Ascending aorta (tissue), 2 donors: Measurements from ENCODE around the gene KRT32. TPM values are rescaled to one million over a fixed set of nuclear protein-coding genes. Genes with fewer than 3 reads are reported as not detected.

Experiments used
- DNase-seq, 2 donors: peaks; one replicate each; pipeline ENCODE4 v3.0.0-alpha.2; 2019; ENCODE audit warnings: low spot score in 2 of 2
- H3K27ac ChIP-seq, 2 donors: fragments of 200-600 bp; sonication (generic); one replicate each; pipeline ENCODE4 v1.5.1; 2016 to 2017; ENCODE audit warnings: mild to moderate bottlenecking in 1 of 2
- H3K27me3 ChIP-seq: fragments of 200-600 bp; sonication (generic); one replicate; pipeline ENCODE4 v1.5.1; 2017
- H3K36me3 ChIP-seq, 2 donors: fragments of 200-600 bp; sonication (generic); one replicate each; pipeline ENCODE4 v1.5.1; 2016
- H3K4me1 ChIP-seq, 2 donors: fragments of 200-600 bp; sonication (generic); one replicate each; pipeline ENCODE4 v1.5.1; 2016 to 2017; ENCODE audit warnings: mild to moderate bottlenecking in 1 of 2
- H3K4me3 ChIP-seq, 2 donors: fragments of 200-600 bp; sonication (generic); one replicate each; pipeline ENCODE4 v1.5.1; 2016 to 2017; ENCODE audit warnings: mild to moderate bottlenecking in 1 of 2
- H3K9me3 ChIP-seq, 2 donors: fragments of 200-600 bp; sonication (generic); one replicate each; pipeline ENCODE4 v1.5.1; 2016
- CTCF ChIP-seq, 3 experiments: fragments of 200-600 bp in 2 of 3; fragments of 450-650 bp in 1 of 3; sonication (generic) in 2 of 3; IDR thresholded peaks; one replicate each; pipeline ENCODE4 v1.5.1; 2016 to 2019; ENCODE audit warnings: antibody characterized with exemption in 3 of 3, mild to moderate bottlenecking in 1 of 3, moderate library complexity in 1 of 3
- intact Hi-C: fragments of 100-400 bp; cut with DNase I; formaldehyde crosslinking; loops from one replicate; pipeline ENCODE4 v1.15.1; 2023
- total RNA-seq: library from RNA; depleted of rRNA; stranded (reverse); fragments of >200 nt; gene quantifications from one replicate; pipeline ENCODE4 v1.1.0, GENCODE V29; 2016

KRT32 gene
- total RNA-seq, 1 donor from 2014 or later: not detected

- Histone ChIP-seq H3K36me3 (no peaks in the 10 kb centered on the region), H3K9me3 (no peaks in the 10 kb centered on the region), H3K27ac (no peak overlapping the region), H3K4me3 (no peak overlapping the region), H3K27me3 (no peaks in the 10 kb centered on the region), H3K4me1 (no peaks in the 10 kb centered on the region)
- TF ChIP-seq CTCF (IDR thresholded peaks at IDR 0.05): no peak
- DNase-seq: no peak
- intact Hi-C loops: no loop called here
Measured at GRCh38 chr17:41448506-41448905, 18.7 kb downstream of the KRT32 start.

- Histone ChIP-seq H3K4me3 (no peak overlapping the region), H3K27ac (no peak overlapping the region), H3K27me3 (no peaks in the 10 kb centered on the region), H3K9me3 (no peaks in the 10 kb centered on the region), H3K36me3 (no peaks in the 10 kb centered on the region), H3K4me1 (no peaks in the 10 kb centered on the region)
- intact Hi-C loops: no loop called here
- no peak for DNase-seq
- TF ChIP-seq CTCF (IDR thresholded peaks at IDR 0.05): no peak
Measured at GRCh38 chr17:41446806-41447205, 20.4 kb downstream of the KRT32 start.

GRCh38 chr17:41444640-41445039 is 22.5 kb downstream of the KRT32 start:
- no peak for TF ChIP-seq CTCF (IDR thresholded peaks at IDR 0.05)
- intact Hi-C loops: no loop called here
- H3K27me3 ChIP-seq: no peaks in the 10 kb centered on the region
- no peak overlapping the region for H3K27ac ChIP-seq
- no peak for DNase-seq
- H3K4me1 ChIP-seq: no peaks in the 10 kb centered on the region
- no peaks in the 10 kb centered on the region for H3K36me3 ChIP-seq
- no peaks in the 10 kb centered on the region for H3K9me3 ChIP-seq
- no peak overlapping the region for H3K4me3 ChIP-seq

DNA sequence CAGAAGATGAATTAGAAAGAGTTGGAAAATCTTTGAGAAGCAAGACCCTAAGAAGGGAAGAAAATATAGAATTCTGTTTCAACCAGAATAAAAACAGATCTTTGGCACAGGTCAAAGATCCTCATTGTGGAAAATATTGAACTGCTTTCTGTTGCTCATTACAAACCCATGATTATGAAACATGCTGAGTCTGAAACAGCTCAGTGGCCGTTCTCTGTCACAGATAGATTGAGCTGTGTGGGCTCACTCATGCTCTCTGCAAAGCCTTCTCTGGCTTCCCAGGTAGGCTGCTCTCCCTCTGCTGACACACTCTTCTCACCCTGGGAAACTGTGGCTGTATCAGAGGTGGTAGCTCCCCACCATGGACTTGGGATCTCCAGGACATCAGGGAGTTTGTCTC is 23.0 kb downstream of the KRT32 start:
- no peak for TF ChIP-seq CTCF (IDR thresholded peaks at IDR 0.05)
- H3K27me3 ChIP-seq: no peaks in the 10 kb centered on the region
- intact Hi-C loops: no loop called here
- H3K4me1 ChIP-seq: no peaks in the 10 kb centered on the region
- H3K36me3 ChIP-seq: no peaks in the 10 kb centered on the region
- H3K27ac ChIP-seq: no peak overlapping the region
- no peak overlapping the region for H3K4me3 ChIP-seq
- no peaks in the 10 kb centered on the region for H3K9me3 ChIP-seq
- DNase-seq: no peak

DNA sequence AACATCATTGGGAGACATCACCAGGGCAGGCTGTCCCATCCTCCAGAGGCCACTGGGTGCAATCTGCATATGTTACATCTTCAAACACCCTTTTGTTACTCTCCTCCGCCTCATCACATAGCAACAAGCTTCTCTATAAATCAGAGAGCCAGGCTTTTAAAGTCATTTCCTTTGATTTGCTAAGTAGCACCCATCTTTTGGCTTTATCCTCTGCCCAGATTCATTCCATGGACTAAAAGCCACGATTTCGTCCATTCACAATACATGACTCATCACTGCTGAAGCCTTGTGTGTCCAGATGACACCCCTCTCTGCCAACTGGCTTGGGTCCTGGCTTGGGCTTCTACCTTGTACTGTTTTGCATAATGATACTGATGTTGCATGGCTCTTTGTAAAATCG is 24.4 kb downstream of the KRT32 start:
- H3K36me3 ChIP-seq: no peaks in the 10 kb centered on the region
- H3K4me3 ChIP-seq: no peak overlapping the region
- no peaks in the 10 kb centered on the region for H3K9me3 ChIP-seq
- intact Hi-C loops: no loop called here
- DNase-seq: no peak
- H3K4me1 ChIP-seq: no peaks in the 10 kb centered on the region
- H3K27me3 ChIP-seq: no peaks in the 10 kb centered on the region
- no peak overlapping the region for H3K27ac ChIP-seq
- TF ChIP-seq CTCF (IDR thresholded peaks at IDR 0.05): no peak

DNA sequence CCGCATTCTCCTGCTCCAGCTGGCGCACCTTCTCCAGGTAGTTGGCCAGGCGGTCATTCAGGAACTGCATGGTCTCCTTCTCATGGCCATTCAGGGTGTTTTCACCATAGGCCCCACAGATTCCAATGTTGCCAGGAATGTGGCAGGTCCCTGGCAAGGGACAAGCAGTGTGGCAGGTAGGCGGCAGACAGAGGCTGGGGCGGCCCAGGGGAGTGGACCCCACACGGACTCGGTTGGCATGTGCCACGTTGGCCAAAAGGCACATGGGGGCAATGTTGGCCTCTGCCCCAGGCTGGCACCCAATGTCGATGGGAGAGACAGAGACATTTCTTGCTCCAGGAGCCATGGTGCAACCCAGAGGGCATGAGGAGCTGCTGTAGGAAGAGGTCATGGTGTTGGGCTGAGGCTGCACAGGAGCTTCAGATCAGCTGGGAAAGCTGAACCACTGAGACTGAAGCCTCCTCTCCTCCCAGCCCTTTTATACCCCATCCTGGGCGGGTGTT is 26.6 kb downstream of the KRT32 start, which contains the start of gene KRT38:
Gene KRT38 (minus strand): TSS at position 453 of the 503 bp plus-strand sequence. CDS start 62 bp downstream, at position 391.
- no peaks in the 10 kb centered on the region for H3K4me1 ChIP-seq
- DNase-seq: no peak
- no peak within 1 kb of the TSS for H3K4me3 ChIP-seq
- H3K27me3 ChIP-seq: no peaks in the 10 kb centered on the region
- intact Hi-C loops: no loop called here
- no peak within 1 kb of the TSS for H3K27ac ChIP-seq
- no peaks in the 10 kb centered on the region for H3K36me3 ChIP-seq
- TF ChIP-seq CTCF (IDR thresholded peaks at IDR 0.05): no peak
- no peaks in the 10 kb centered on the region for H3K9me3 ChIP-seq
